Astrocyte (in vitro differentiated cells and primary cell): Measurements from ENCODE around the gene NSD2.

ENCODE experiments used
- CTCF ChIP-seq: IDR thresholded peaks from 2 replicates; pipeline ENCODE4 v1.5.1; 2011; ENCODE audit warnings: low read depth, mild to moderate bottlenecking, inconsistent platforms, low read length, moderate library complexity; ENCODE audit not compliant: insufficient read depth
- EZH2 ChIP-seq: IDR thresholded peaks from 2 replicates; pipeline ENCODE4 v1.6.1; 2012; ENCODE audit warnings: mild to moderate bottlenecking, low read length, inconsistent platforms; ENCODE audit not compliant: insufficient read depth

- no peak for TF ChIP-seq EZH2
- TF ChIP-seq CTCF: no peak
Observed at GRCh38 chr4:1824746-1825145, 46.4 kb upstream of the NSD2 start.
